B cell (primary cell): ENCODE results near the gene HDLBP. TPM values are rescaled to one million over a fixed set of nuclear protein-coding genes. Genes with fewer than 3 reads are reported as not detected.

ENCODE experiments used
- ATAC-seq: fragments of 200-7000 bp; cut with Tn5 transposase; one replicate; pipeline ENCODE4 v1.10.0; 2021; ENCODE audit warnings: low read depth, mild to moderate bottlenecking, moderate number of reproducible peaks, moderate library complexity
- CTCF ChIA-PET: fragments of 350-600 bp; sonication (Branson Sonifier 250); formaldehyde crosslinking; loops from one replicate; lab custom pipeline; 2021; ENCODE audit warnings: antibody characterized with exemption, inconsistent platforms; lab: Charles Lee
- POLR2A ChIA-PET: fragments of 350-600 bp; sonication (Branson Sonifier 250); formaldehyde crosslinking; loops from one replicate; lab custom pipeline; 2021; ENCODE audit warnings: antibody characterized with exemption; lab: Charles Lee
- DNase-seq: peaks from one replicate; pipeline ENCODE4 v3.0.0; 2013
- H2AFZ ChIP-seq: 2 replicates; pipeline ENCODE4 v1.6.1; 2012; ENCODE audit warnings: mild to moderate bottlenecking, low read depth, low read length; ENCODE audit not compliant: insufficient read depth, poor library complexity, severe bottlenecking
- H3K27ac ChIP-seq, 2 donors: 1 replicate in 1 of 2; 2 replicates in 1 of 2; pipeline ENCODE4 v1.5.1; 2012 to 2013; ENCODE audit warnings: low read length in 2 of 2, mild to moderate bottlenecking in 2 of 2, moderate library complexity in 1 of 2
- H3K27me3 ChIP-seq, 4 experiments: fragments of 200-600 bp in 1 of 4; sonication (generic) in 1 of 4; replicated peaks in 1 of 4; 1 replicate in 2 of 4; 2 replicates in 2 of 4; pipeline versions ENCODE4 v1.6.1 to v1.7.0; 2013 to 2016; ENCODE audit warnings: low read length in 3 of 4, mild to moderate bottlenecking in 2 of 4, mixed read lengths in 1 of 4, moderate library complexity in 1 of 4; ENCODE audit not compliant: insufficient read depth in 4 of 4, control insufficient read depth in 3 of 4; ENCODE audit errors: control extremely low read depth in 1 of 4
- H3K36me3 ChIP-seq, 2 experiments: replicated peaks in 1 of 2; 1 replicate in 1 of 2; 2 replicates in 1 of 2; pipeline versions ENCODE4 v1.6.1 to v1.7.1; 2013; ENCODE audit warnings: low read length in 1 of 2; ENCODE audit not compliant: insufficient read depth in 2 of 2, control insufficient read depth in 1 of 2; ENCODE audit errors: control extremely low read depth in 1 of 2, extremely low read depth in 1 of 2
- H3K4me1 ChIP-seq, 2 donors: fragments of 200-600 bp in 1 of 2; sonication (generic) in 1 of 2; 1 replicate in 1 of 2; 2 replicates in 1 of 2; pipeline versions ENCODE4 v1.5.1 to v1.6.1; 2013 to 2017; ENCODE audit warnings: low read length in 2 of 2; ENCODE audit not compliant: control insufficient read depth in 2 of 2, insufficient read depth in 2 of 2
- H3K4me2 ChIP-seq: replicated peaks from 2 replicates; pipeline ENCODE3; 2012; ENCODE audit warnings: mild to moderate bottlenecking, low read depth, low read length; ENCODE audit not compliant: poor library complexity, severe bottlenecking
- H3K4me3 ChIP-seq, 5 experiments: fragments of 200-600 bp in 1 of 5; sonication (generic) in 1 of 5; 1 replicate in 3 of 5; 2 replicates in 2 of 5; pipeline versions ENCODE4 v1.5.1 to v1.7.0; 2011 to 2016; ENCODE audit warnings: low read length in 4 of 5, mild to moderate bottlenecking in 4 of 5, low read depth in 2 of 5, control low read depth in 1 of 5, moderate library complexity in 1 of 5; ENCODE audit not compliant: insufficient read depth in 1 of 5; ENCODE audit errors: control extremely low read depth in 1 of 5, extremely low read depth in 1 of 5
- H3K79me2 ChIP-seq: fragments of 200-600 bp; sonication (generic); one replicate; pipeline ENCODE4 v1.6.0; 2016; ENCODE audit warnings: low read length; ENCODE audit not compliant: control insufficient read depth, insufficient read depth
- H3K9ac ChIP-seq: fragments of 200-600 bp; sonication (generic); 2 replicates; pipeline ENCODE4 v1.6.1; 2017; ENCODE audit warnings: mild to moderate bottlenecking, low read length, moderate library complexity
- H3K9me3 ChIP-seq, 3 donors: one replicate each; pipeline versions ENCODE4 v1.6.1 to v1.7.1; 2013; ENCODE audit warnings: low read length in 2 of 3; ENCODE audit not compliant: control insufficient read depth in 2 of 3, insufficient read depth in 1 of 3; ENCODE audit errors: control extremely low read depth in 1 of 3
- H4K20me1 ChIP-seq: 2 replicates; pipeline ENCODE4 v1.6.0; 2012; ENCODE audit warnings: mild to moderate bottlenecking, low read length; ENCODE audit not compliant: insufficient read depth, control insufficient read depth, poor library complexity, severe bottlenecking
- H3K27ac Mint-ChIP-seq: one replicate; pipeline ENCODE4 v1.8.0; 2021; ENCODE audit warnings: mixed read lengths
- H3K27me3 Mint-ChIP-seq: one replicate; pipeline ENCODE4 v1.8.0; 2021; ENCODE audit warnings: mixed read lengths
- H3K4me1 Mint-ChIP-seq: one replicate; pipeline ENCODE4 v1.8.0; 2021; ENCODE audit warnings: mixed read lengths
- H3K4me3 Mint-ChIP-seq: one replicate; pipeline ENCODE4 v1.8.0; 2021; ENCODE audit warnings: mixed read lengths
- H3K9me3 Mint-ChIP-seq: one replicate; pipeline ENCODE4 v1.8.0; 2022; ENCODE audit warnings: mixed read lengths; ENCODE audit not compliant: insufficient read depth
- CTCF ChIP-seq: fragments of 200-600 bp; IDR thresholded peaks from one replicate; pipeline ENCODE4 v1.8.0; 2022; ENCODE audit warnings: antibody characterized with exemption, mild to moderate bottlenecking
- EZH2 ChIP-seq: IDR thresholded peaks from 2 replicates; pipeline ENCODE4 v1.6.1; 2012; ENCODE audit warnings: borderline replicate concordance, low read depth, mild to moderate bottlenecking, moderate library complexity, low read length; ENCODE audit not compliant: insufficient read depth, poor library complexity, severe bottlenecking
- WGBS: methylation state at CpG from one replicate; pipeline ENCODE4 v1.1.5; 2013; ENCODE audit warnings: missing lambda C conversion rate; ENCODE audit not compliant: insufficient coverage; 5-methylcytosine and 5-hydroxymethylcytosine counted together
- intact Hi-C: fragments of 100-400 bp; cut with micrococcal nuclease; formaldehyde crosslinking; loops from one replicate; pipeline ENCODE4 v1.10.0; 2022
- polyA plus RNA-seq: library from polyadenylated mRNA; depleted of rRNA; stranded (reverse); fragments of >200 nt; gene quantifications from 2 replicates; pipeline ENCODE4 v1.2.3, GENCODE V29; 2012
- total RNA-seq, 2 donors: library from RNA; stranded (reverse); fragments of 120-200 nt in 1 of 2; gene quantifications; 1 replicate in 1 of 2; 2 replicates in 1 of 2; pipeline versions ENCODE4 v1.2.3 to v1.2.4, GENCODE V29; 2013 to 2022

HDLBP gene
- total and polyA plus RNA-seq, 2 donors (not counting 1 experiment from before 2014, with no cell fraction given): 55.1 to 127 TPM

GRCh38 chr2:241211276-241211675 is 104.2 kb downstream of the HDLBP start:
- Mint-ChIP-seq H3K27ac (no peak overlapping the region), H3K9me3 (no peaks in the 10 kb centered on the region), H3K27me3 (no peaks in the 10 kb centered on the region), H3K4me3 (no peak overlapping the region), H3K4me1 (no peaks in the 10 kb centered on the region)
- ChIA-PET CTCF (interaction anchor here (1.3 kb wide), 1 partner anchor 297 kb away, joined by 3 read pairs; no protein-coding TSS in a partner anchor), POLR2A (no interaction called here)
- no peaks in the 10 kb centered on the region for H3K79me2 ChIP-seq
- TF ChIP-seq EZH2 (no peak), CTCF (no peak)
- H3K36me3 ChIP-seq: no peaks in the 10 kb centered on the region
- no peak for ATAC-seq
- H3K27me3 ChIP-seq: no peaks in the 10 kb centered on the region
- no peaks in the 10 kb centered on the region for H3K9me3 ChIP-seq
- DNase-seq: no peak
- no peak overlapping the region for H3K9ac ChIP-seq
- intact Hi-C loops: loop anchor here (10.0 kb wide), 1 partner anchor 424 kb away; the partner anchor contains the start of genes ATG4B and THAP4
- no peak overlapping the region for H3K4me3 ChIP-seq
- WGBS: no CpG with 5 or more reads among the region's 2 CpGs
- H3K4me1 ChIP-seq: no peaks in the 10 kb centered on the region
- H4K20me1 ChIP-seq: no peaks in the 10 kb centered on the region
- no peak overlapping the region for H3K4me2 ChIP-seq
- no peak overlapping the region for H3K27ac ChIP-seq
- H2AFZ ChIP-seq: peak overlapping the region; percentile 22

- Histone ChIP-seq H4K20me1 (no peaks in the 10 kb centered on the region), H3K4me3 (no peak overlapping the region), H3K9ac (no peak overlapping the region), H3K27me3 (no peaks in the 10 kb centered on the region), H3K4me2 (no peak overlapping the region), H2AFZ (no peak overlapping the region), H3K27ac (no peak overlapping the region), H3K9me3 (no peaks in the 10 kb centered on the region), H3K4me1 (no peaks in the 10 kb centered on the region), H3K79me2 (no peaks in the 10 kb centered on the region), H3K36me3 (no peaks in the 10 kb centered on the region)
- CTCF ChIA-PET: no interaction called here
- Mint-ChIP-seq H3K4me1 (no peaks in the 10 kb centered on the region), H3K4me3 (no peak overlapping the region), H3K9me3 (no peaks in the 10 kb centered on the region), H3K27ac (no peak overlapping the region), H3K27me3 (no peaks in the 10 kb centered on the region)
- 91% methylated on average over 19 of the region's 33 CpGs for WGBS
- TF ChIP-seq EZH2 (no peak), CTCF (no peak)
- POLR2A ChIA-PET: no interaction called here
- intact Hi-C loops: no loop called here
- DNase-seq: no peak
- ATAC-seq: no peak
Observed at GRCh38 chr2:241209271-241209670, 106.2 kb downstream of the HDLBP start.
